ELR (cell line): ENCODE data around the gene ITGB7.

ENCODE experiments used
- DNase-seq: peaks from one replicate; pipeline ENCODE4 v3.0.0-alpha.2; 2015; ENCODE audit warnings: low read depth

Gene ITGB7

GRCh38 chr12:53207042-53207441 is at the start of gene ITGB7:
Gene ITGB7, minus strand, starts transcription at chr12:53207251. Its CDS starts 6,808 bp downstream, at chr12:53200443.
- no peak for DNase-seq

GRCh38 chr12:53255996-53256395 is 48.9 kb upstream of the ITGB7 start:
- no peak for DNase-seq

- no peak for DNase-seq
Measured at GRCh38 chr12:53254816-53255545, 47.9 kb upstream of the ITGB7 start.

GRCh38 chr12:53253298-53253697 is 46.2 kb upstream of the ITGB7 start:
- DNase-seq: no peak

GRCh38 chr12:53252349-53252916 is 45.4 kb upstream of the ITGB7 start:
- peak; percentile 44 for DNase-seq

GRCh38 chr12:53251477-53252348 is 44.7 kb upstream of the ITGB7 start:
- DNase-seq: peak; percentile 81

GRCh38 chr12:53245286-53245685 is 38.2 kb upstream of the ITGB7 start:
- no peak for DNase-seq

- no peak for DNase-seq
Measured at GRCh38 chr12:53244337-53244736, 37.3 kb upstream of the ITGB7 start.

GRCh38 chr12:53241623-53242412 is 34.8 kb upstream of the ITGB7 start:
- no peak for DNase-seq

- DNase-seq: no peak
Measured at GRCh38 chr12:53239643-53240258, 32.7 kb upstream of the ITGB7 start.

GRCh38 chr12:53236443-53237111 is 29.5 kb upstream of the ITGB7 start:
- no peak for DNase-seq

GRCh38 chr12:53235742-53236442 is 28.8 kb upstream of the ITGB7 start:
- no peak for DNase-seq

- DNase-seq: no peak
Measured at GRCh38 chr12:53235164-53235563, 28.1 kb upstream of the ITGB7 start.

- no peak for DNase-seq
Measured at GRCh38 chr12:53234271-53234914, 27.3 kb upstream of the ITGB7 start.

GRCh38 chr12:53233671-53234121 is 26.6 kb upstream of the ITGB7 start:
- DNase-seq: no peak

GRCh38 chr12:53232646-53233461 is 25.8 kb upstream of the ITGB7 start:
- peak; percentile 38 for DNase-seq

GRCh38 chr12:53231921-53232645 is 25.0 kb upstream of the ITGB7 start, which contains the start of gene RARG:
Gene RARG, minus strand, starts transcription at chr12:53232209. Its CDS starts 4,664 bp downstream, at chr12:53227545.
- DNase-seq: peak; percentile 65

- no peak for DNase-seq
Measured at GRCh38 chr12:53231671-53231920, 24.5 kb upstream of the ITGB7 start.
